Posterior vena cava (tissue), 2 donors: ENCODE results near the gene ATP2B3. TPM values are rescaled to one million over a fixed set of nuclear protein-coding genes. Genes with fewer than 3 reads are reported as not detected.

Source experiments
- DNase-seq: peaks from one replicate; pipeline ENCODE4 v3.0.0-alpha.2; 2020; ENCODE audit warnings: low spot score
- intact Hi-C, 2 donors: fragments of 100-400 bp; cut with DNase I; formaldehyde crosslinking; loops; one replicate each; pipeline versions ENCODE4 v1.14.1 to v1.14.2; 2022 to 2023
- long read RNA-seq, 2 donors: library from polyadenylated mRNA; unstranded; transcript quantifications; one replicate each; pipeline ENCODE4 v2.0.0, GENCODE V29; 2020 to 2021
- total RNA-seq, 2 donors: library from RNA; stranded (reverse); fragmentation: NEBNext Ultra II Directional; extraction: Animal tissue kit (Norgen Biotek cat#: 25700); gene quantifications; one replicate each; pipeline ENCODE4 v1.2.1, GENCODE V29; 2021
- donor health status: DM: yes; HTN: yes; CAD: no.
- donor health status: DM: yes; HTN: yes; CAD: no.

ATP2B3 gene
- total RNA-seq, result under 1 TPM in 1 of 2 donors, not detected in 1; 0.19 TPM
- long read RNA-seq, donor 1, result 0 reads
- long read RNA-seq, donor 2, result 0 reads

DNA sequence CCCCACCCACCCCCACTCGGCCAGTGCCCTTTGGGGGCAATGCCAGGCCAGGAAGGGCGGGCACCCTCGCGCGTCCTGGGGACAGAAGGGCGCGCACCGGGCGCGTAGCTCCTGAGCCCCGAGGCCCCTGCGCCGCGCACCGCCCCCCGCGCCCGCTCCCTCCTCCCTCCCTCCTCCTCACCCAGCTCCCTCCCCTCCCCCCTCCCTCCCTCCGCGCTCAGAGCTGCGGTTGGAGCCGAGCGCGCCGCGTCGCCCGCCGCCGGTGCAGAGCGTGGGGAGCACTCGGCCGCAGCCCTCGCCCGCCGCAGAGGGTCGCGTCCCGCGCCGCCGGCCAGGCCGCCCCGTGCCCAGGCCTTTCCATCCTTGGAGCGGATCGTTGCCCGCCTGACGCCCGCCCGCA lies at the start of gene ATP2B3:
Gene ATP2B3, plus strand, starts transcription at position 220 of the 400 bp plus-strand sequence. CDS start 18,606 bp downstream, outside the sequence.
- intact Hi-C loops, result no loop called here
- no peak for DNase-seq

- intact Hi-C loops, result no loop called here
- no peak for DNase-seq
Measured at GRCh38 chrX:153468008-153468580, 49.3 kb upstream of the ATP2B3 start.

GRCh38 chrX:153469811-153470410 lies 47.5 kb upstream of the ATP2B3 start:
- no peak for DNase-seq
- intact Hi-C loops, result loop anchor here in 1 of 2 donors (5.0 kb wide), 1 partner anchor 37 kb away; no protein-coding TSS in a partner anchor

- DNase-seq, result peak; percentile 96
- intact Hi-C loops, result loop anchor here in 1 of 2 donors (5.0 kb wide), 1 partner anchor 37 kb away; no protein-coding TSS in a partner anchor
Measured at GRCh38 chrX:153470411-153471363, 46.8 kb upstream of the ATP2B3 start, which contains the start of gene HAUS7. Gene HAUS7 (minus strand): TSS chrX:153470576. CDS start chrX:153470557, 19 bp downstream.

DNA sequence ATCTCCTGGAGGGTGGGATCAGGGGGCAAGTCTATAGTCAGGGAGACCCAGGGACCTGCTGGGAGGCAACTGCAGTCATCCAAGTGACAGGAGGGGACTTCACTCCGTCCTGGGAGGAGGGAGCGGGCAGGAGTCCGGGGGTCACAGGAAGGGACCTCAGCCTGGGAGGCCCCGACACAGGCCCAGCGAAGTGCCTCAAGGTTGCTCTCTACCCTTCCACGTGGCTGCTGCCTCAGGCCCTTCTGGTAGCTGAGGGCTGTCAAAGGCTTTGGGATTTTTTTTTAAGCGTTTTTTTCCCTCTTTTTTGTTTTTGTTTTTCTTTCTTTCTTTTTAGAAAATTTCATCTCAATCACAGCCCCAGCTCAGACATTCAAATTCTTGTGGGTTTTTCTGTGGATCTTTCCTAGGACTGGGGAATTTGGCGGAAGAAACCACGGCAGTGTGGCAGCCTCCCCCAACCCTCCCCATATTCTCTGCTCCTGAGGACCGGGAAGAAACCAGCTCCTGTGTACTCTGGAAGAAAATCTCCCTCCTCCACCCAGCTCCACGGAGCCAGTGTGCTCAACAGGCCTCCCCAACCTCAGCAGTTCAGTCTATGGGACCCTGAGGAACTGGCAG lies 45.7 kb upstream of the ATP2B3 start:
- no peak for DNase-seq
- intact Hi-C loops, result loop anchor here in 1 of 2 donors (5.0 kb wide), 1 partner anchor 36 kb away; no protein-coding TSS in a partner anchor

DNA sequence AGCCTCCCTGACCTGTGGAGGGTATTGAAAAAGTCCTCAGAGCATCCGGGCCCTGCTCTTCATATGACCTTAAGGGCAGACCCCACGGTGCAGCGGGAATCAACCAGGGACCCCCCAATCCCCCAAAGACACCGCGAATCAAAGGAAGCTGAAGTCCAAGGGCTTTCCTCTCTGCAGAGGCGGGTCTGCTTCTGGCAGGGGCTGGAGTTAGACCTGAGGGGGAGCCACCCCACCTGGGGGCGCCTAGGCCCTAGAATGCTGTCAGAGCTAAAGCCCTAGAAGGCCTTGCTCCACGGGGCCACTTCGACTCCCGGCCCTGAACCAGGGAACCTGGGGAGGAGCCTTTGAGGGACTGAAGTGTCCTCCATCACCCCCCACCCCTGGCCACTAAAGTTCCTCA lies 44.3 kb upstream of the ATP2B3 start:
- intact Hi-C loops, result loop anchor here in 1 of 2 donors (5.0 kb wide), 1 partner anchor 34 kb away; no protein-coding TSS in a partner anchor
- no peak for DNase-seq

GRCh38 chrX:153474266-153474665 lies 43.2 kb upstream of the ATP2B3 start:
- intact Hi-C loops, result loop anchor here in 1 of 2 donors (5.0 kb wide), 1 partner anchor 33 kb away; no protein-coding TSS in a partner anchor
- no peak for DNase-seq

DNA sequence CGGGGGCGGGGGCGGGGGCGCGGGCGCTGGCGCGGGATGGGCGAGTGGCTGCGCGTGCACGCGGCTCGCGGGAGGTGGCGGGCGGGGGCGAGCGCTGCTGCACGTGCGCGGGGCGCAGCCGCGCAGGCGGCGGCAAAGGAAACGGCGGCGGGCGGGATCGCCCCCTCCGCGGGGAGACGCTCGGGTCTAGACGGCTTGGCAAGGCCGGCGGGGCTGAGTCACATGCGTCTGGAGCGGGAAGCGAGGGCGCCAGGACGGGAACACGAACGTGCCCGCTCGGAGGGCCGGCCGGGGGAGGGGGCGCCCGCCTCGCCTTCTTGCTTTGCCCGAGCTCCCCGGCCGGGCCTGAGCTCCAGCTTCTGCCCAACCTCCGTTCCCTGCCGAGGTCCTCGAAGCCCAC lies 42.7 kb upstream of the ATP2B3 start:
- intact Hi-C loops, result loop anchor here in 1 of 2 donors (5.0 kb wide), 1 partner anchor 33 kb away; no protein-coding TSS in a partner anchor
- peak; percentile 94 for DNase-seq

DNA sequence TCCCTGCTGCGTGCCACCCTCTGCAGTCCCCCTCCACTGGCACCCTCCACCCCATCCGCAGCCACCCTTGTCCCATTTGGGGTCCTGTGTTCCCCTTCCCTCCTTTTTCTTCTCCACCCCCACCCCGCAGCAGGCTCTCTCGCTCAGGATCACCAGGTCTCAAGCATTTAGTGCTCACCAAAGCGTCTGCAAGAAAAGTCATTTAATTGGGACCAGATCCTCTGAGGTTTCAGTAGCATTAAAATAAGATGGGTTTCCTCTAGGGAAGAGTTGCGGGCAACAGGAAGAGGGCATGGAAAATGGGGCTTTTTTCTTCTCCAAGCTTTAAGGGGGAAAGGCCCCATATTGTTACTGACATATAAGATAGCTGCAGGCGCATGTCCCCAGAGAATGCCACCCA lies 42.2 kb upstream of the ATP2B3 start:
- DNase-seq, result no peak
- intact Hi-C loops, result no loop called here

- intact Hi-C loops, result no loop called here
- DNase-seq, result no peak
Measured at GRCh38 chrX:153475751-153476281, 41.6 kb upstream of the ATP2B3 start.

DNA sequence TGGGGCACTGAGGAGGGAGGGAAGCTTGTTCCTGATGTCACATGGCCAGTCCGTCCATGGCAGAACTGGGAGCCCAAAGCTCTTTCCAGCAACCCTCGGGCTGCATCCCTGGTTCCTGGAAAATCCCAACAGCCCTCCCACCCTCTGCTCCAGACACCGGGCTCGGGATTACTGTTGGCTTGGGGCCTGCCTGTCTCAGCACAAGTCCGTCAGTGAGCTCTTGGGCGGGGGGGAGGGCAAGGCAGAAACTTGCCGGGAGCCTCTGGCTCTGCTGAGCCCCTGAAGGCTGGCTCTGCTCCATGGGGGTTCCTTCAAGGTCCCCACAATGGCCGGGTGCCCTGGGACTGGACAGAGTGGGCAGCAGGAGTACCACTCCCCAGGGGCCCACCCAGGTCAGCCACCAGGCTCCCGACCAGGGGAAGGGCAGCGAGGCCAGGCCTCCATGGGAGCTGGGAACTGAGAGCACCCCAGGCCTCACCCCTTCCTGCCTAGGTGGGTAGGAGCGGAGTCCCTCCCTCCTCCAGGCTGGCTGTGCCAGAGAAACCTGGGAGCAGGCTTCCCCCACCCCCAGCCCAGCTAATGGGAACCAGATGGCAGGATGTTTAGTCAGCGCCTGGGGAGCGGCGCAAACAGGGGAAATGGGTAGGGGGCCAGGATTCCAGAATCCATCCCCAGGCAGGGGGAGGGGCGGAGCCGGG lies 40.6 kb upstream of the ATP2B3 start:
- intact Hi-C loops, result no loop called here
- peak; percentile 91 for DNase-seq

DNA sequence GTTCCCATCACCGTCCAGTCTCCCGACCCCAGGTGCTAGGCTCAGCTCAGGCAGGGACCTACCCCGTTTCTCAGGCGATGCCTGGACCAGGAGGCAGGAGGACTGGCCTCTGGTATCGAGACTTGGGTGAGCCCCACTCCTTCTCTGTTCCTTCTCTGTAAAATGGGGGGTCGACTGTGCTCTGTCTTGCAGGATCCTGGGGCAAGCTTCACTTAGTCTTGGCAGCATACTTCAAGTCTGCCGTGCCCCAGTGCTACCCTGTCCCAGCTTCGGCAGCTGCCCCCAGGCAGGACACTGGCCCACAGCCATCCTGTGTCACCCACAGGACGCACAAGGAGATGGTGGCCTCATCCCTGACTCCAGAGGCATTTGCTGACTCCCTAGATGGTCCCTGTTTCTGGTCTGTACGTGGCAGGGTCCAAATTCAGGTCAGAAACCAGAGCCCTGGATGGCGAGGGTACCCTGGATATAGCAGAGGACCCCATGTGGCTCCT lies 40.0 kb upstream of the ATP2B3 start:
- intact Hi-C loops, result no loop called here
- DNase-seq, result no peak

DNA sequence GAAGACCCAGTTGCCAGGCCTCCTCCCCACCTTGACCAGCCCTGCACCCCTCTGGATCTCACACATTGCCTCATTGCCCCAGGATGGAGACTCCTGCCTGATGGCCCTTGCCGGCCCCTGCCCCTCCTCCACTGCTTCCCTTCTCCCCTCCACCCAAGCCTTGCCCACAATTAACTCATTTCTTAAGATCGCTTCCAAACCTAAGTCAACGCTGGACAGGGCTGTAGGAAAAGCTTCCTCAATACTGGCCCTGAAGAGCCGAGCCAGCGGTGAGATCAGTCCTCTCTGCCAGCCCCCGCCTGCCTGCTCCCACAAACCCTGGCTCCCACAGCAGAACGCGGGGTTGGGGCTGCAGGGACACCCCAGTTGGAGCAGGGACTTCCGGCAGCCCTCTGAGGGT lies 39.5 kb upstream of the ATP2B3 start:
- intact Hi-C loops, result no loop called here
- no peak for DNase-seq

GRCh38 chrX:153478746-153479145 lies 38.7 kb upstream of the ATP2B3 start:
- DNase-seq, result no peak
- intact Hi-C loops, result no loop called here

GRCh38 chrX:153481043-153481442 lies 36.4 kb upstream of the ATP2B3 start:
- intact Hi-C loops, result no loop called here
- no peak for DNase-seq

DNA sequence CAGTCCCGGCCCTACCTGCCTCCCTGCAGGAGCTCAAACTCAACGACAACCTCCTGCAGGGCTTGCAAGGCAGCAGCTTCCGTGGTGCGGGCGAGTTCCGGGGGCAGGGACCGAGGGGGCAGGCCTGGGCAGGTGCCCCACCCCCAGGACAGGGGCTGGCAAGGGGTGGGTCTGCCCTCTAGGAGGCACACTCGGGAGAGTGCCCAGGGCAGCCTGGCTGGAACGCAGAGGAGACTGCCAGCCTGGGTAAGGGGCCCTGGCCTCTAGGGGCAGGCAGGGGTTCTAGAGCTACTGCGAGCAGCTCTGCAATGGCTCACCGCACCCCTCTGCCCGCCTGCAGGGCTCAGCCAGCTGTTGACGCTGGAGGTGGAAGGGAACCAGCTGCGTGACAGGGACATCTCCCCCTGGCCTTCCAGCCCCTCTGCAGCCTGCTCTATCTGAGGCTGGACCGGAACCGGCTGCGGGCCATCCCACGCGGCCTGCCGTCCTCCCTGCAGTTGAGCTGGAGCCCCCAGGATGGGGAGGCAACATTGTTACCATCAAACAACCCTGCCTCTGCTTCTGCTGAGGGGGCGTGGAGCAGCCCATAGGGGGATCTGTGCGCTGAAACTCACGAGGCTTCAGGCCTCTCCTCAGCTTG lies 34.9 kb upstream of the ATP2B3 start:
- intact Hi-C loops, result no loop called here

GRCh38 chrX:153485396-153486080 lies 31.9 kb upstream of the ATP2B3 start:
- no peak for DNase-seq
- intact Hi-C loops, result no loop called here

More for the DNA sequence above, 34.9 kb upstream of the ATP2B3 start:
- no peak for DNase-seq
